ENCODE measurements around the gene IGFALS.

DNA sequence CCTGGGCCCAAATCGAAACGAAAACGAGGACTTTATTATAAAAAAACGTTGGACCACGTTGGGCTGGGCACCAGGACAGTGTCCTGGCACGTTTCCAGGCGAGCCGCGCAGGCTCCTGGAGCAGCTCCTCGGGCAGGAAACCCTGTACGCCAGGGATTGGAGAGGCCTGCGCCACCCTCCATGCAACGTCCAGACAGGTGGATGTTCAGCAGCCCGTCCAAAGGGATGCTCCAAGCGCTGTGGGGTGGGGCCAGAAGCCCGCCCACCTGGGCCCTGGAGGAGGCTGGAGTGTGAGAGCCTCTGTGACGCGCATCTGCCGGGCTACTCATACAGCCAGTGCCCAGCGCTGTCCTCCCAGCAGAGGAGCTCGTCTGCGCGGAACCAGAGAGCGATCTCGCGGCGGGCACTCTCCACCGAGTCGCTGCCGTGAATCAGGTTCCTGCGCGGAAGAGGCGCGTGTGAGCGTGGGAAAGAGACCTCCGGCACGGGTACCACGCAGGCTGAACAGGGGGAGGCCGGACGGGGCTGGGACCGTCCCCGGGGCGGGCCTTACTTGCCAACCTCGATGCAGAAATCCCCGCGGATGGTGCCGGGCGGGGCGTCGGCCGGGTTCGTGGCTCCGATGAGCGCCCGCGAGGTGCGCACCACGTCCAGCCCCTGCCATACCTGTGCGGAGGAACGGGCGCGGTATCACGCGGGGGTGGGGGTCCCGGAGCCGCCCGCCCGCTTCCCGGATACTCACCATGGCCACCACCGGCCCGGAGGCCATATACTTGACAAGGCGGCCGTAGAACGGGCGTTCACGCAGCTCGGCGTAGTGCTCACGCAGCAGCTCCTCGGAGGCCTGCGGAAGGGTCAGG lies 22.9 kb downstream of the IGFALS start:
- TF ChIP-seq, protein P1, sequence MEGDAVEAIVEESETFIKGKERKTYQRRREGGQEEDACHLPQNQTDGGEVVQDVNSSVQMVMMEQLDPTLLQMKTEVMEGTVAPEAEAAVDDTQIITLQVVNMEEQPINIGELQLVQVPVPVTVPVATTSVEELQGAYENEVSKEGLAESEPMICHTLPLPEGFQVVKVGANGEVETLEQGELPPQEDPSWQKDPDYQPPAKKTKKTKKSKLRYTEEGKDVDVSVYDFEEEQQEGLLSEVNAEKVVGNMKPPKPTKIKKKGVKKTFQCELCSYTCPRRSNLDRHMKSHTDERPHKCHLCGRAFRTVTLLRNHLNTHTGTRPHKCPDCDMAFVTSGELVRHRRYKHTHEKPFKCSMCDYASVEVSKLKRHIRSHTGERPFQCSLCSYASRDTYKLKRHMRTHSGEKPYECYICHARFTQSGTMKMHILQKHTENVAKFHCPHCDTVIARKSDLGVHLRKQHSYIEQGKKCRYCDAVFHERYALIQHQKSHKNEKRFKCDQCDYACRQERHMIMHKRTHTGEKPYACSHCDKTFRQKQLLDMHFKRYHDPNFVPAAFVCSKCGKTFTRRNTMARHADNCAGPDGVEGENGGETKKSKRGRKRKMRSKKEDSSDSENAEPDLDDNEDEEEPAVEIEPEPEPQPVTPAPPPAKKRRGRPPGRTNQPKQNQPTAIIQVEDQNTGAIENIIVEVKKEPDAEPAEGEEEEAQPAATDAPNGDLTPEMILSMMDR (IDR thresholded peaks at IDR 0.05), result no peak
- peak; percentile 29 to 76 (median 65) for TF ChIP-seq POLR2AphosphoS5 (IDR thresholded peaks at IDR 0.05)

Measured in transverse colon (tissue), 4 donors.